Left cardiac atrium (tissue), 4 donors: ENCODE data around the gene TTLL10. TPM values are rescaled to one million over a fixed set of nuclear protein-coding genes. Genes with fewer than 3 reads are reported as not detected.

Experiments
- ATAC-seq, 2 donors: fragments of 200-7000 bp; cut with Tn5 transposase; one replicate each; pipeline ENCODE4 v1.9.1; 2020; ENCODE audit warnings: mild to moderate bottlenecking in 2 of 2, moderate library complexity in 2 of 2
- DNase-seq: peaks from one replicate; pipeline ENCODE4 v3.0.0-alpha.2; 2020
- intact Hi-C, 2 donors: fragments of 100-400 bp; cut with DNase I; formaldehyde crosslinking; loops; one replicate each; pipeline versions ENCODE4 v1.14.1 to v1.15.1; 2022 to 2023
- long read RNA-seq: library from polyadenylated mRNA; unstranded; transcript quantifications from one replicate; pipeline ENCODE4 v2.0.0, GENCODE V29; 2021
- total RNA-seq, 2 donors: library from RNA; stranded (reverse); fragmentation: NEBNext Ultra II Directional; extraction: Animal tissue kit (Norgen Biotek cat#: 25700); gene quantifications; one replicate each; pipeline ENCODE4 v1.2.1, GENCODE V29; 2021
- donor health status: DM: no; HTN: yes; CAD: no.
- donor health status: DM: no; HTN: yes; CAD: no; lungs with severe emphysema.
- donor health status: DM: yes; HTN: yes; CAD: no.
- donor health status: Dilated cardiomyopathy.

Gene TTLL10, protein sequence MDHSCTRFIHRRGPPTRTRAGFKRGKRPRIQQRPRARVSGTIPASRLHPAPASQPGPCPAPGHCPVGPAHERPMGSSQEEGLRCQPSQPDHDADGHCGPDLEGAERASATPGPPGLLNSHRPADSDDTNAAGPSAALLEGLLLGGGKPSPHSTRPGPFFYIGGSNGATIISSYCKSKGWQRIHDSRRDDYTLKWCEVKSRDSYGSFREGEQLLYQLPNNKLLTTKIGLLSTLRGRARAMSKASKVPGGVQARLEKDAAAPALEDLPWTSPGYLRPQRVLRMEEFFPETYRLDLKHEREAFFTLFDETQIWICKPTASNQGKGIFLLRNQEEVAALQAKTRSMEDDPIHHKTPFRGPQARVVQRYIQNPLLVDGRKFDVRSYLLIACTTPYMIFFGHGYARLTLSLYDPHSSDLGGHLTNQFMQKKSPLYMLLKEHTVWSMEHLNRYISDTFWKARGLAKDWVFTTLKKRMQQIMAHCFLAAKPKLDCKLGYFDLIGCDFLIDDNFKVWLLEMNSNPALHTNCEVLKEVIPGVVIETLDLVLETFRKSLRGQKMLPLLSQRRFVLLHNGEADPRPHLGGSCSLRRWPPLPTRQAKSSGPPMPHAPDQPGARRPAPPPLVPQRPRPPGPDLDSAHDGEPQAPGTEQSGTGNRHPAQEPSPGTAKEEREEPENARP
- not detected for total RNA-seq
- long read RNA-seq = 0 reads

DNA sequence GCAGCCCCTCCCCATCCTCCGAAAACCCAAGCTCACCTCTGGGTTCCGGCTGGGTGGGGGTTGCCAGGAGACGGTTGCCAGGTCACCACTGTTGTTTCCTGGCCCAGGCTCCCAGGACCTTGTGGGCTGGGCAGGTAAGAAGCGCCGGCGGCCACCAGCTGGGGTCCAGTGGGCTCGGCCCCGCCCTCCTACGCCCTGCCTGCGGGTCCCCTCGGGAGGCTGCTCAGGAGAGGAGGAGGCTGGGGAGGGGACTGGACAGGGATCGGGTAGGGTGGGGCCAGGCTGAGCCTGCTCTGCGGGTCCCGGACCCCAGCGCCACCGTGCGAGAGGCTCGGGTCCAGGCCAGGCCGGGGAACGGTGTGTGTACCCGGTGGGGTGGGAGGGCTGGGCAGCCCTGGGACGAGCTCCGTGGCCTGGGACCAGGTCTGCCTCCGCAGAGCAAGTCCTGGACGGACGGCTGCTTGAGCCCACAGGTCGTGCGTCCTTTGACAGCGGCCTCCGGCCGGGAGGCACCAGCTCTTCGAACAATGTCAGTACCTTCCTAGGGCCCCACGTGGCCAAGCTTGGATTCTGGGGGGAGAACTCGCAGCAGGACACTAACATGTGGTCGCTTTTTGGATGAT is at the start of gene TTLL10:
Gene TTLL10, plus strand, starts transcription at position 88 of the 623 bp plus-strand sequence. CDS start 5,336 bp downstream, outside the sequence.
- intact Hi-C loops = no loop called here
- ATAC-seq (no peak), DNase-seq (peak; percentile 25)

GRCh38 chr1:1124508-1124785 is 49.2 kb upstream of the TTLL10 start:
- ATAC-seq = no peak
- DNase-seq = no peak
- intact Hi-C loops = no loop called here

- ATAC-seq = no peak
- DNase-seq = no peak
- intact Hi-C loops = no loop called here
These were observed 48.7 kb upstream of the TTLL10 start for GRCh38 chr1:1124786-1125642.

GRCh38 chr1:1125945-1126344 is 47.7 kb upstream of the TTLL10 start:
- DNase-seq (no peak), ATAC-seq (no peak)
- intact Hi-C loops = no loop called here

GRCh38 chr1:1127551-1128451 is 45.9 kb upstream of the TTLL10 start:
- DNase-seq (no peak), ATAC-seq (peak in 1 of 2 donors; percentile 12)
- intact Hi-C loops = no loop called here

DNA sequence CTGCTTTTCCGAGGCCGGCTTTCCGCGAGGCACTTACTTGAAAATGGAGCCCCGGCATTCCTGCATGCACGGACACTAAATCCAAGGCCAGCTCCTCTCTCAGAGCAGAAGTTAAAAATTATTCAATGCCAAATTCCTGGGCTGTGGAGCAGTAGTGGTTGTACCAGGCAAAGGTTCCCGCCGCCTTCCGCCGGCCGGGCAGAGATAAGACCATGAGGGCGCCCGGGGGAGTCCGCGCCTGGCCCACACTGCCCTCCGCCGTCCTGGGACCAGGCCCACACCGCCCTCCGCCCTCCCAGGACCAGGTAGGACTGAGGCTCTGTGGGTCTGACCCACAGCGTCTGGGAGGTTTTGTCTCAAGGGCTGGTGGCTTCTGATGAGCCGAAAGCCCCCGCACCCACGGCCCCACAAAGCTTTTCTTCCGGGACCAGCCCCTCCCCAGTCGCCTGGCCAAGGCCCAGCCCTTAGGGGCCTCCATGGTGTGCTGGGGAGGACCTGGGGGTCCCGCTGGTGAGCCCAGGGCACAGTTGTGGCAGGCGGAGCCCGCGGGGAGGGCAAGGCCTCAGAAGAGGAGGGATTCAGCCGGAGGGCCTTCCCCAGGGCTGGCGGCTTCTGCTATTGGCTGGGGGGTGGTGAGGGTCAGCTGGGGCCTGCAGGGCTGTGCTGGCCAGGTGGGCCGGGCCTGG is 45.1 kb upstream of the TTLL10 start:
- ATAC-seq (peak; percentile 32 to 76), DNase-seq (no peak)
- intact Hi-C loops = no loop called here

- intact Hi-C loops = no loop called here
- ATAC-seq (no peak), DNase-seq (no peak)
These were observed 44.3 kb upstream of the TTLL10 start for GRCh38 chr1:1129381-1129821.

GRCh38 chr1:1130206-1131120 is 43.2 kb upstream of the TTLL10 start:
- no peak for ATAC-seq
- intact Hi-C loops = no loop called here

DNA sequence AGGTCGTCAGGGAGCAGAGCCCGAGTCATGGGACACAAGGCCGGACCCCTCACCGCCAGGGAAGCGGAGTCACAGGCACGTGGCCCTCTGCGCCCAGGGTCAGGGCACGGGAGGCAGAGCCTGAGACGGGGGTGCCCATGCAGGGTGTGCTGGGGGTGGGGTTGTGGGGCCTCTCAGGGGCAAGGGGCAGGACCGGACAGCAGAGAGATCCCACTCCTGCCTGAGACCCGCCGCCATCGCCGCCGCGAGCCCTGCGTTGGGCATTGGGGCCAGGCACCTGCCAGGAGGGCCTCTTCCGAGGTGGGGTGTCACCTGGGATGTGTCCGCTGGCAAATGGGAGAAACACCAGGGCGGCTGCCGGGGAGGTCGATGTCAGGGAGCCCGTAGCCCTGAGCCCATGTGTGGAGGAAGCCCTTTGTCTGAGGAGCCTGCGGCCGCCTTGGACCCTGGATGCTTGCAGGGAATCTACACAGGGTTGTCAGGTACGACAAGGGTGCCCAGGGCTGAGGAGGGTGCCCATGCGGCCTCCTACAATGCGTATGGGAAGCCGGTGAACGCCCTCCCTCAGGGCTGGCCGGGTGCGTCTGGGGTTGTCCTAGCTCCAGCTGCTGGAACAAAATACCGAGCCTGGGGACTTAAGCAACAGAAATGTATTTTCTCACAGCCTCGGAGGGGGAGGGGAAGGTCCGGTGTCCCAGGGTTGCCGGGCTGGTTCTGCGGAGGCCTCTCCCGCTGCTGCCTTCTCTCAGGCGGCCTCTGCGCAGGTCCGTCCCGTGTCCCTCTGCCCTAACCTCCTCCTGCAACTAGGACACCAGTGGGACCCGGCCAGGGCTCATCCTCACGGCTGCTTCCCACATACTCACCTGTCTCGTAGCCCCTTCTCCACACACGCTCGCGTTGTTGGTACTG is 41.4 kb upstream of the TTLL10 start:
- intact Hi-C loops = no loop called here
- DNase-seq (no peak), ATAC-seq (no peak)

More at GRCh38 chr1:1130206-1131120, 43.2 kb upstream of the TTLL10 start:
- no peak for DNase-seq

DNA sequence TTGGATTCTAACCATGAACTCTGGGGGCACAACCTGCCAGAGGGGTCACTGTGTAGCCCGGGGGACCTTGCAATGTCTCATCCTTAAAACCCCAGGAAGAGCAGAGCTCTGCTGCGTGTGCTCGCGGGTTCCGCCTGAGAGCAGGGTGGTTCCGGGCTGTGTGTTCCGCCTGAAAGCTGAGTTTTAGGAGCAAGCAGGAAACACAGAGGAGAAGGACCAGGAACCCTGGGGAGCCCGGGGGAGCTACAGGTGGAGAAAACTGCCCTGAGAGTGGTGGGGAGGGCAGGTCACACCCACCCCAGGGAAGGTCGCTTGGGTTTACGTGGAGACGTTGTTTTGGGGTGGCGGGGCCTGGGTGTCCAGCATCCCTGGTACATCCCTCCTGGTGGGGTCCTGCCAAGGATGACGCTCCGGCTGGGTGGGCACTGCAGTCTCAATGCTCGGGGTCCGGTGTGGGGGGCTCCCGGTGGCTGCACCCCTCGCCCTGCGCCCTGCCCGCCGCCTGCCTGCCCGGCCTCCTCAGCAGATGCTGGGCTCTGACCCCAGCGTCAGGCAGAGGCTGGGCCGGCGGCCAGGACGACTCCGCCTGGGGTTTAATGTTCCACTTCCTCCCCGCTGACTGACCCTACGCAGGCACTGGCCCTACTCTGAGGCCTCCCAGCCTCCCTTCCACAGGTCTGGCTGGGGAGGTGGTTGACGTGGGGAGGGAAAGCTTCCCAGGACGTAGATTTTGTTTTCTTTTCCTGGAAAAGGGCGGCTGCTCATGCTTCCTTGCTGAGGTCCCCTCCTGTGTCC is 40.5 kb upstream of the TTLL10 start:
- no peak for DNase-seq
- ATAC-seq = peak; percentile 35 to 42
- intact Hi-C loops = no loop called here

DNA sequence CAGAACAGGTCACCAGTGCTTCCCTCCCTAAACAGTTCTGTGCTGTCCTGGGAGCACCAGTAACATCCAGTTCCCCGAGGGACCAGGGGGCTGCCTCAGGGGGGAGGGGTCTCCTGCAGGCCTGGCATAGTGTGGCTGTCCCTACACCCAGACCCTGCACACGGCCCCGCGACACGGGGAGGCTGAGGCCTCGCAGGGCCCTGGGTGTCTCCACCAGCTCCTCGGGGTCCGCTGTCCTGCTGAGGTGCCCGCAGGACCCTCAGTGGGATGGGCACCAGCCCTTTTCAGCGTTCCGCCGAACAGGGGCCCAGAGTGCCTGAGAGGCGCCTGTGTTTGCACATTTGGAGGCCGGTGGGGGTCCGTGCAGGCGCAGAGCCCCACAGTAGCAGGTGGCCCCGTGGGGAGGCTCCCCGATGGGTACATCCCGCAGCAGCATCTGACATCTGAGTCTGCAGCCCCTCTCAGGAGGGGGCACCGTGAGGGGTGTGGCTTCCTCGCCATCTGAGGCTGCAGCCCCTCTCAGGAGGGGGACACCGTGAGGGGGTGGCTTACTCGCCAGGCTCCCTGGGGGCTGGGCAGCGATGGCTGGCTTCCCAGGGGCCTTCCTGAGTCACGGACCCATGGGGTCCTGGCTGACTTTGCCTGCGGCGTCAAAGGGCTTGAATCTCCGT is 39.2 kb upstream of the TTLL10 start:
- intact Hi-C loops = no loop called here
- no peak for DNase-seq
- no peak for ATAC-seq

DNA sequence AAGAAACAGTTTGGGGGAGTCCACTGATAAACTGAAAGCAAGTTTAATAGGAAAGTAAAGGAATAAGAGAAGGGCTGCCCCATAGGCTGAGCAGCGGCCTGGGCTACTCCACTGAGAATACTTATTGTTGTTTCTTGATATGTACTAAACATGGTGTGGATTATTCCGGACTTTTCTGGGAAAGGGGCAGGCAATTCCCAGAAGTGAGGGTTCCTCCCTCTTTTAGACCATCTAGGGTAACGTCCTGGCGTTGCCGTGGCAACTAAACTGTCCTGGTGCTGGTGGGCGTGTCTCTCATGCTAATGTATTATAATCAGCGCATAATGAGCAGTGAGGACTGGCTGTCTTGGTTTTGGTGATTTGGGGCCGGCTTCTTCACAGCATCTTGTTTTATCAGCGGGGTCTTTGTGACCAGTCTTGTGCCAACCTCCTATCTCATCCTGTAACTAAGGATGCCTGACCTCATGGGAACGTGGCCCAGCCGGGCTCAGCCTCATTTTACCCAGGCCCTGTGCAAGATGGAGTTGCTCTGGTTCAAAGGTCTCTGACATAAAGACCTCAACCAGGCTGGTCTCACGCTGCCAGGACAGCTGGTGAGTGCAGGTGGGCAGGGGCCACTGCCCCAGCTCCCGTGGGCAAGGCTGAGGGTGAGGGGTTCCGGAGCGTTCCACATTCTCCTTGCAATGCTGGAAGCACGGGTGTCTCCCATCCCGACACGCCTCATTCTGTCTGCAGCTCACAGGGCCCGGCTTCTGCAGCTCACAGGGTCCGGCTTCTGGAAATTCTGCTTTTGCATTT is 38.1 kb upstream of the TTLL10 start:
- DNase-seq (no peak), ATAC-seq (no peak)
- intact Hi-C loops = no loop called here

GRCh38 chr1:1136547-1137230 is 37.0 kb upstream of the TTLL10 start:
- DNase-seq (no peak), ATAC-seq (no peak)
- intact Hi-C loops = no loop called here
